GM21619 (cell line): Measurements from ENCODE around the gene PLXNA3.

Source experiments
- ATAC-seq: cut with Tn5 transposase; IDR thresholded peaks from one replicate; pipeline ENCODE4 v1.9.1; 2021; ENCODE audit not compliant: unreplicated experiment

PLXNA3 gene

DNA sequence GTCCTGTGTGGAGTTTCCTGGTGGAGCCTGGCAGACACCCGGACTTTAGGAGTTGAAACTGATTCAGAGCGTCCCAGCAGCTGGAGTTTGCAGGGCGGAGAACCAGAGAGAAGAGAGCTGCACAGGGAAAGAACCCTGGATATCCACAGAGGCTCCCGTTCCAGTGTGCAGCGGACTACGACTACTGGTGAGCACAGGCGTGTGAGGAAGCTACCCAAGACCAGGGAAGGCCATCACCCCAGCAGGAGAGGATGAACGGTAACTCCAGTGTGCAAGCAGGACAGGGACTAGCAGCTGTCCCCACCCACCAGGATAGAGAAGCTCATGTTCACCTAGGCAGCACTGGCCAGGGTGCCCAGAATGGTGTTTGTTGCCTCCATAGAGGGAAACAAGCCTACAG, 18.7 kb downstream of the PLXNA3 start:
- no peak for ATAC-seq

DNA sequence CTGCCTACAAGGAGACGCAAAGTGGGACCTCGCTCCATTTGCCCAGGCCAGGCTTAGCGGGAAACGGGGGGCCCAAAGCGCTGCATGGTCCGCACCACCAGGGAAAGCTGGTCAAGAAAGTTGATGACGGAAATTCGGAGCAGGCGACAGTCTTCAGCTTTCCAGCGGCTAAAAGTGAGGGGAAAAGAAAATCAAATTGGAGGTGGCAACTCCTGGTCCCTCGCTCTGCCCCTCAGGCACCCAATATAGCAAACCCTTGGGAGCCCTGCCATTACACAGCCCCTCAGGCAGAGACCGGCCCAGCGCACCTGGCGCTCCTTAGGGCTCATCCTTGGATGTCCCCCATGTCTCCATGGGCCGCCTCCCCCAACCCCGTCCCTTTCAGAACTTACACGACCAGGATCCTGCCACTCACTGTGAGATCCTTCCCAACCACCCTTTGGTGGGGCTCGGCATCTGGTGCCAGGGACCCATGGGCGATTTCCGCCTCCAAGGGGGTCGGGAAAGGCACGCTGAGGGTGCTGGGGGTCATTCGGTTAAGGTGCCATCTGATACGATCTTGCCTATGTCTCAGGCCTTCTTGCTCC, 19.9 kb downstream of the PLXNA3 start:
- ATAC-seq: no peak

DNA sequence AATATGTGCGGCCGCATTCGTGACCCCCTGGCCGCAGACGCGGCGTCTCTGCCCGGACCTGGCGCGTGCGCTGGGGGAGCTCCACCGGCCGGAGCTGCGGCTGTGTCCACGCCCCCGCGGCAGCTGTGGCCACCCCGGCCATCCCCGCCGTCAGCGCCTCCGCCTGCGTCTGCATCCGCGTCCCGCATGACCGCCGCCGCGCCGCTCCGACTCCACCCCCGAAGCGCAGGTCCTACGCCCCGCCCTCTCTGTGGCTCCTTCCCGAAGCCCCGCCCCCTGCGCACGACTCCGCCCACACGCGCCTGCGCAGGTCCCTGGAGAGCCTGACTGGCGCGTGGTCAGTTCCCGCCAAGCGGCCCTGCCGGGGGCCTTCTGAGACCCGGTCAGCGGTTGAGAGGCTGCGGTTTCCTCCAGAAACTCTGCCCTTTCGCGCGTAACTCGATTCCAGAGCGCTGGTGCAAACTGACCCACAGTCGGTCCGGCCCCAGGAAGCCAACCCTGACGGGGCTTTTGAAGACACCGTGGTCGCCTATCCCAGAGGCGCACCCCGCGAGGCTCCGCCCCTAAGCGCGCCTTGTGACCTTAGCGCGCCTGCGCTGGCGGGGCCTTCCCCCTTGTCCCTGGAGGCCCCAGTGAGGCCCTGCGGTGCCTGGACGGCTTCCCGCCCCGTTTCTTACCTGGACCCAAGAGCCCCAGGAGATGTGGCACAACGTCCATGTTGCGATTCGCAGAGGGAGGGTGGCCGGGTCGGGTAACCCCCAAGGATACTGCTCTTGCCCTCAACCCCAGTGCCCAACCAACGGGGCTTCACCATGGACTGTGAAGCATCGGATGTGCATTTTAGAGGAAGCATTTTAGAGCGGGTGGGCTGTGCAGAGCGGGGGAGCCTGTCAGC, 20.9 kb downstream of the PLXNA3 start, which contains the start of gene LAGE3:
Gene LAGE3 (minus strand): TSS at position 554 of the 895 bp plus-strand sequence. CDS start 366 bp downstream, at position 188.
- ATAC-seq: peak; percentile 87

- no peak for ATAC-seq
These were observed 23.1 kb downstream of the PLXNA3 start for GRCh38 chrX:154481195-154481594.

- ATAC-seq: no peak
These were observed 24.0 kb downstream of the PLXNA3 start for GRCh38 chrX:154481911-154482601.

GRCh38 chrX:154482786-154483185, 24.7 kb downstream of the PLXNA3 start:
- ATAC-seq: no peak

GRCh38 chrX:154483325-154483724, 25.2 kb downstream of the PLXNA3 start:
- ATAC-seq: no peak

DNA sequence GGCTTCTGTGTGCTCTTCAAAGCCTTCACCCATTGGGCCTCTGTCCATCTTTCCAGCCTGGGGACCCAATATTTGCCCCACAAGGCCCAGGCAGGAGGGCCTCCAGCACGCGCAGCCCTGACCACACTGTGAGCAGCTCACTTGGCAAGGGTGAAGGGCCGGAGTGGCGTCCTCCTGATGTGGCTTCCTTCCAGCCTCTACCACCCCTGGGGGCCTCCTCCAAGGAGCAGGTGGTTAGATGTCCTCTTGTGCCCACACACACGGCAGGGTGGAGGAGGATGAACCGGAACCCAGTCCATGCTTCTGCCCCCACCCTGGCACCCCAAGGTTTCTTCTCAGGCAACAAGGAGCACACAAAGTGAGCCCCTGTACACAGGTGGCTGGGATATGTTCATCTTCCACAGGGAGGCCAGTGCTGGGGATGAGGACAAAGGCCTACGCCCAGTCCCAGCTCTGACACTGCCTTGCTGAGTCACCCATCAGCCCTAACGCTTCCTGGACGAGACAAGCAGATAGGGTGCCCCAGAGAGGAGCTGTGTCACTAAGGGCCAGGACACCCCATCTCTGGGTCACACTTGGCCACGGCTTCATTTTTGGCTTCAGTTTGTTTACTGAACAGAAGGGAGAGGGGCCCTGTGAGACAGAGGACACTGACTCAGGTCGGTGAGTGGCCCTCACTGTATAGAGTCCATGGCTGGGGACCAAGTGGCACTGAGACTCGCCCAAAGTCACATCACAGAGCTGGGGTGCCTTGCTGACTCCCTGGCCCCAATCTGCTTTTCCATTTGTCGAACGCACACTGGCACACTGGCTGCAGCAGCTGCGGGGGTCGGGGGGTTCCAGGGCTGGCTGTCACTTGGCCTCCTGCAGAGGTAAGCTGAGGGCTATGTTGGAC, 26.4 kb downstream of the PLXNA3 start:
- no peak for ATAC-seq

DNA sequence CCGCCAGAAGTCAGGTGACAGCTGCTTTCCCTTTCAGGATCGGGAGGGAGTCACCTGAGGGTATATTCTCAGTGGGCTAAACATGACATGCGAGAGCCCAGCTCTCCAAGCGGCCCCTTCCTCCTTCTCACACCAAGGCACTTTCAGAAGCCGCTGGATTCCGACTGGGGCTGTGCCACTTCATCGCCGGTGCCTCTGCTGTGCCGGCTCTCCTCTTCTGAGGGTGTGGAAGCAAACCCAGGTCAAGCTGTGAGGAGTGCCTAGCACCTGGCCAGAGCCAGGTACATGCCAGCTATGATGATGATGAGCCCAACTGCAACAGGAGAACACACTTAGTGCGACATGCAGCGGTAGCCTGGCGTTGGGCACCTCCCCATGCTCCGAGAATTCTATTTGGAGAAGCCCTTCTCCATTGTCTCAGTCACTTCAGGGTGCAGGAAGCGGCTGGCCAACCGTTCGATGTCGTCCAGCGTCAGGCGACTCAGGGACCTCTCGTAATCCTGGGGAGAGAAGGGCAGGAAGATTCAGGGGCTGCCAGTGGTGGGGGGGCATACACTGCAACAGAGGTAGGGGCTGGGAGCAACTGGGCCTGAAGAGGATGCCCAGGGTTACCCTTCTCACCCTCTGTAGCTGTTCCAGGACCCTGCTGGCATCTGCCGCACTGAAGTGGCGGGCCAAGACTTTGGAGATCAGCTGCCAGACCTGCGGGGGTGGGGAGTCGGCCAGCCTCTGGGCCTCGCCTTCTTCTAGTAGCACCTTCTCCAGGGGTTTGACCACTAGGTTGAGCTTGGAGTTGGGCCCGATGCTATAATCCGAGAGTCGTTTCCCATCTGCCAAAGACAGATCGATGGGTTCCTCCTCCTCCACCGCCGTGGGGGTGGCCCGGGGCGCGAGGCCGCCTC, 27.3 kb downstream of the PLXNA3 start:
- no peak for ATAC-seq

DNA sequence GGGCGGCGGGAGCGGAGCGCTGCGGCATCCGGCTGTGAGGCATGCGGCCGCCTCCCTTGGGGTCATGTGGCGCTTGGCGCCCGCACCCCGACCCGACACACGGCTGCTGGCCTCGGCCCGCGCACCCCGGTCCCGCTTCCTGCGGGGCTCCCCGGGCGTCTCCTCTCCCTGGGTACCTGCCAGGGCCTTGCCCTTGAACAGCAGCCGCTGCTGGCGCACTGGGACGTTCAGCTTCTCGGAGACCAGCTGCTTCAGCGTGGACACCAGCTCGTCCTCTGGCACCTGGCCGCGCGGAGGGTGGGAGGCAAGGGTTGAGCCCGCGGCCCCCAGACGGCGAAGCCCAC, 27.9 kb downstream of the PLXNA3 start:
- no peak for ATAC-seq

- ATAC-seq: no peak
These were observed 28.5 kb downstream of the PLXNA3 start, which contains the start of gene UBL4A for GRCh38 chrX:154486396-154487207. UBL4A (minus strand) TSS chrX:154486615; CDS start chrX:154486584, 31 bp downstream.

DNA sequence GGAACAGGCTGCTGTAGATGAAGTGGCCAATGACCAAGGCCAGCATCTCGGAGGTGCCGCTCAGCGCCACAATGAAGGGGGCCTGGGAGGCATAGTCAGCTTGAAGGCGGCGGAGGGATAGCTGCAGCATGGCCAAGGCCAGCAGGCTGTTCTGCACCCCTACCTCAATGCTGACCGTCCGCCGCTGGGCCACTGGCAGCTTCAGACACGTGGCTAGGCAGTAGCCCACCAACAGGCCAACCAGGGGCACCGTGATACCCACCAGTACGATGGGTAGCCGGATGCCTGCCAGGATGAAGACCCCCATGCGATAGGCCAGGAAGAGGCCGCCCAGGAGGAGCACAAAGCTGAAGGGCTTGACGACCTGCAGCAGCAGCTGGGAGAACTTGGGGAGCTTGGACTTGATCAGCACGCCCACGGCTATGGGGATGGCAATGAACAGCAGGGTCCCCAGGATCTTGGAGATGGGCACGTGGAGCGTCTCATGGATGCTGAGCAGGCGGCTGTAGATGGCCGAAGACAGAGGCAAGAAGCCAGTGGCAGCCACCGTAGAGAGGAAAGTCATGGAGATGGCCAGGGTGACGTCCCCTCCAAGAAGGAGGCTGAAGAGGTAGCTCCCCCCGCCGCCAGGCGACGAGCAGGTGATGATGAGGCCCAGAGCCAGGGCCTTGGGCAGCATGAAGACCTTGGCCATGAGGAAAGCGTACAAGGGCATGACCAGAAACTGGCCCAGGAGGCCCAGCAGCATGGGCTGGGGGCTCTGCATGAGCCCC, 29.6 kb downstream of the PLXNA3 start:
- ATAC-seq: no peak

DNA sequence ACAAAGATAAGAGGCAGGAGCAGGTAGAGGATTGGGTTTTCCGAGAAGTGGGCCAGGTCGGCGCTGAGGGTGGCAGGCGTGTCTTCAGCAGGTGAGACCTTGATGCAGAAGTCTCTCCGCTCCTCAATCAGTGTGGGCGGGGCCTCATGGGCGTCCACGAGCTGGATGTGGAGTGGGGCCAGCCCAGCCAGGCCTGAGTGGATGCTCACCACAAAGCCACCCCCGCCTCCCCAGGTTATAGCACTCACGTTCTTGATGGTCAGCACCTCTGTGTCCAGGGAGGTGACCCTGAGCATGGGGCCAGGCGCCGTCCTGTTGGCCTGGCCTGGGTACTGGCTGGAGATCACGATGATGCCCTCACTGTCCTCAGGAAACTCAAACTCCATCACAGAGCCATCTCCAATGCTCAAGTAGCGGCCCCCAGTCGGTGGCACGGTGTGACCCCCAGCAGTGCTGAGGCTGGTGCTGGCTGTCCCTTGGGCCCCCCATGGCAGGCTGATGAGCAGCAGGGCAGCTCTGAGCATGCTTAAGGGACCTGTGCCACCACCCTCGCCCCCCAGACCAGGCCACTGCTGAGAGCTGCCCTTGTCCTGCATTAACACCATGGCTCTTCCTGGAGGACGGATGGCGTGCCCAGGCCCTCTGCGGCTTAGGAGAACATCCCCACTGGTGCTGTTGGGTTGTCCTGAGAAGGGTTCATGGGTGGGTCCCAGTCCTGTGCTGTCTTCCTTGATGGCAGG, 30.4 kb downstream of the PLXNA3 start:
- ATAC-seq: no peak

GRCh38 chrX:154489182-154489581, 31.1 kb downstream of the PLXNA3 start:
- ATAC-seq: no peak

GRCh38 chrX:154490021-154490413, 31.9 kb downstream of the PLXNA3 start:
- peak; percentile 25 for ATAC-seq

DNA sequence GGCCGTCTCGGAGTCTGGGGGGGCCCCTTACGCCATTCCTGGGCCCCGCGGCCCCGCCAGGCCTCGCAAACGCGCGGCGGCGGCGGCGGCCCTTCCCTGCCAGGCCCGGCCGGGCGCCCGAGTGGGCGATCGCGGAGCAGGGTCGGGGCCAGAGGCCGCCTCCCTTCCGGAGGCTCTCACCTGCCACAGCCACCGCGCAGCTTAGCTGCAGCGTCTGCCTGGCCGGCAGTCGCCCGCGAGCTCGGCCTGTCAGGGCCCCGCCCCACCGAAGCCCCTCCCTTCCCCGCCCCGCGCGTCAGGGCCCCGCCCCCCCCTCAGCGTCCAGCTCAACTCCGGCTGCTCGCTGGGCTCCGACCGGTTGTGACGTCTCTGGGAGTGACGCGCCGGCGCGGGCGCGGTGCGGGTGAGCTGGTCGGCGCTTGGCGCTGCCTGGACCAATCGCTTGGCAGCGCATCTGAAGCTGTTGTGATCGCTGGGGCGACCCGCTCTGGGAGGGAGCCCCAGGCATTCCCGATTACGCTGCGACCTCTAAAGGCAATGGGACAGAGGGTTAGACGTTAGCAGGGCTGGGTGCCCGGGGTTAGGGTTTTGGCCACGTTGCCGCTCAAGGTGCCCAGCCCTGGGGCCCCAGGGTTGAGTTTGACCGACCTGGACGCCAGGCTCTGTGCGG, 32.5 kb downstream of the PLXNA3 start, which contains the start of gene SLC10A3:
Gene SLC10A3 (minus strand): TSS at position 216 of the 670 bp plus-strand sequence. CDS start 1,689 bp downstream, outside the sequence.
- peak; percentile 82 for ATAC-seq

GRCh38 chrX:154494715-154495114, 36.6 kb downstream of the PLXNA3 start:
- ATAC-seq: no peak
